Measurements from ENCODE around the gene HOXB5.

The HOXB5 gene

DNA sequence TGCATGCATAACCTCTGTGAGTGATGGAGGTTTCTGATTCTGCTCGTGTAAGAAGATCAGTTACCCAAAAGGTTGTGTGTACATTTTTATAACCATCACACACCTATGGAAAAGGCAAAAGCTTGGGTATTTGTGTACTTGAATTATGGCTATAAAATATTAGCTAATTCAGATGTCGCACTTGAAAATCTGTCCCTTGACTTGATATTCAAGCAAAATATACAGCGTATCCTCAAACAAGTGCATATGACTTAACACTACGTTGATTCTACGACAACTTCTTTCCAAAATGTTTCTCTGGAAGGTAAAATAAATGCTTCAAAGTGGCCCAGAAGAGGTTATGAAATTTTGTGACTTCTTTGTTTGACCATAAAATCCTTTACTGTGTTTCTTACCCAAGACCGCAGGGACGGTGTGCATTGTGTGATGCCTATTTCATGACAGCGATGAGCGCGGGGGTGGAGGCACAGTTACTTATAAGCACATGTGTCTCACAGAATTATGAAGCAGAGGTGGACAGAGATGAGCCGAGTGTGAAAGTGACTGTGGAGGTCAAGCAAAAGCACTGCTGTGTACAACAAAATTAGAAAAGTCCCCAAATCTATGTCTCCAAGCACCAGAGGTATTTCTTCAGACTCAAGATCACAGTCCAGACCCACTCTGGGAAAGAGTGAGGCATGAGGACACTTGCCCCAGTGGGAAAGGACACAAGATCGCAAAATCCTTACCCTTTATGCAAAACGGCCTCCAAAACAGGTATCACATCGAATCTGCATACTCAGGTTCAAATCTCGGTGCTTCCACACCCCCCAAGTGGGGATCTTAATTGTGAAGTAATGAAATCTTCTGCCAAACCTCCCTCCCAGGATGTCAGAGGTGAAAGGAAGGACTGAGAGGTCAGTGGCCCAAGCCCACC lies 36.7 kb upstream of the HOXB5 start:
- no peak for DNase-seq

DNA sequence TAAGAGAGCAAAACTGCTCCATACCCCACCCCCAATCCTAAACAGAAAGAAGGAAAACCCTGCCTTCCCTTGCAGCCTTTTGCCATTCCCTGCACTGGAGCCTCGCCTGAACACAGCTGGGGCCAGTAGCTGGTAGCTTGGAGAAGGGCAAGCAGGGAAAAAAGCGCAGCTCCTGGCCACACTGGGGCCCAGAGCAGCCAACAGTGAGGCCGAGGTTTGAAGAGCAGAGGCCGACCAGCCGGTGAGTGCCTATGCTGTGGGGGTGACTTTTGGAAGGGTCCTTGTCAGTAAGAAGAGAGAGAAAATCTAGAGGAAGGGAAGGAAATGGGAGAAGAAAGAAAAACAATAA lies 35.8 kb upstream of the HOXB5 start:
- no peak for DNase-seq

DNA sequence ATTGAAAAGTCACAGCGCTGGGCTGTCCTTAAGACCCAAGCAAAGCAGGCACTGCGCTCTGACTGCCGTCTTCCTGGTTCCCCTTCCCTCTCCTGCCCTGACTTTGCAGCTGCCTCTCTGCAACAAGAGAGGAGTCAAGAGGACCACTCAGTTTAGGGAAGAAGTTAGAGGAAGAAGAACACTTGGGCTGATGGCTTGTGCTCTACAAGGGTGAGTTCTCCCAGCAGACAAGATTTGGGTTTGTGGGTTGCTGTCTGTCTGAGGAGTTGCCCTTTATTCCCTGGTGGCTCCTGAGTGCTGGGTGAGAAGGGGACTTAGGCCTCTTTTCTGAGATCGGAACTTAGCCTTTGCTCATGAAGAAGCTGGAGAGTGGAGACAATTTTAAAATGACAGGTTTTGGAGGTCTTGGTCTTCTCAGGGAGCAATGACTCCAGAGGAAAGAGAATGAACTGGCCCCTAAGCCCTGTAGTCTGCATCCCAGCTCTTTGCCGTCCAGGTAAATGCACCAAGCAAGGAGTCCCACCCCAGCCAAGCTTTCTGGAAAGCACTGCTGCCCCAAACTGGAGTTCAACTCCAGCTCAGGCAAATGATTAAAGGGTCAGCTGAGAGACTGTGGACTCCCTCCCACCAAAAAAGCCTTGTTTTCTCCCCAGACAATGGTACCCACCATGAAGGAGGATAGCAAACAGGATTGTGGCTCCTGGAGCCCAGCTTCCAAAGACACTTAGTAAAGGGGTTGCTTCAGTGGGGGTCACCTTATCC lies 35.3 kb upstream of the HOXB5 start:
- DNase-seq, result no peak

DNA sequence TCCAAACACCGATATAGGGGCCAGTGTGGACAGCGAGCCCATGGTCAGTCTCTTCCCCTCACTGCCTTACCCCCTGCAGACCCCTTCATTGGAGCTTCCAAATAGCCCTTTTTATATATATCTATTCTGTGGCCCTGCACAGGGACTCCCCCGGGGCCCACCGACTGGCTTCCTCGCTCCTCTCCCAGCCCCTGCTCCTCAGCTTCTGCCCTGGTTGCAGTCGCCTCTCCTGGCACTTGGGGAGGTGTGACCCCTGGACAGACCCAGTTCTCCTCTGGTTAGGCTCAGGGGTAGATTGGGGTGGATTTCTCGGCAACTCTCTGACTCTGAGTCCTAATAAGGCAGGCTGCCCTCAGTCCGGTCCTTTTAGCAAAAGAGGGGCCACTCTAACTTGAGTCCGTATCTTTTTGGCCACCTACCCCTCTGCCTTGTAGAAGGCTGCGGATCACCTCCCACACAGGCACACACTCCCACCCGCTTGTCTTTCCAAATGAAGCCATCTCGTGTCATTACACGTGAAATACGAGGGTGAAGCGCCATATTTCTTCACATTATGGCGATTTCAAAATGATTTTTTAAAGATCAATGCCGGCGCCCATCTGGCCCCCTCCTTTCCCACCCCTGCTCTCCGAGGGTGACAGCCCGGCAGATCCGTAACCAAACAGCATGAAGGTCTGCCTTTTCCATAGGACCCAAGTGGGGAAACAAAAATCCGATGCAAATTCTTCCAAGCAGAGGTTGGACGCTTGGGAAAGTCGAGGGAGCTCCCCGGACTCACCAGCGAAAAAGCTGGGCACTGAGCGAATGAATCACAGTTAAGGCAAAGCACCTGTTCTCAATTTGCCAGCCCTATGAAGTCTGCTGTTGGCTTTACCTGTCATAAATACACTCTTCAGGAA lies 34.3 kb upstream of the HOXB5 start:
- no peak for DNase-seq

DNA sequence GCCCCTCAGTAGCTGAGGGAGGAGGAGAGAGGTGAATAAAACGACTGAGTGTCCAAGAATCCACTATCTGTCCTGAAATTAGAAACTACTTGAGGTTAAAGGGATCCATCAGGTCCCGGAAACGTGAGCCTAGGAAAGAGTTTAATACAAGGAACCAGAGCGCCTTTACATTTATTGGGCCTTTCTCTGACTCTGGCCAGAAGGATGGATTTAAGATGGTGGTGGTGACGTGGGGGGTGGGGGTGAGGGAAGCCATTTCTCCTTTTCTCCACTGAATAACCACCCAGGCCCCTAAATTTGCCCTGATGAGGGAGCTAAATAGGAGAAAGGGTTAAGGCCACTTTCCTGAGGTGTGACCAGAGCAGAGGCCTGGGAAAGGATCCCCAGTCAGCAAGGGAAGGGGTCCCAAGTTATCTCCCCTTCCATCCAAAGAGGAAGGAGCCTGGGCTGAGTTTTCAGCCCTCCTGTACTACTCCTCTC lies 33.6 kb upstream of the HOXB5 start:
- DNase-seq, result no peak

DNA sequence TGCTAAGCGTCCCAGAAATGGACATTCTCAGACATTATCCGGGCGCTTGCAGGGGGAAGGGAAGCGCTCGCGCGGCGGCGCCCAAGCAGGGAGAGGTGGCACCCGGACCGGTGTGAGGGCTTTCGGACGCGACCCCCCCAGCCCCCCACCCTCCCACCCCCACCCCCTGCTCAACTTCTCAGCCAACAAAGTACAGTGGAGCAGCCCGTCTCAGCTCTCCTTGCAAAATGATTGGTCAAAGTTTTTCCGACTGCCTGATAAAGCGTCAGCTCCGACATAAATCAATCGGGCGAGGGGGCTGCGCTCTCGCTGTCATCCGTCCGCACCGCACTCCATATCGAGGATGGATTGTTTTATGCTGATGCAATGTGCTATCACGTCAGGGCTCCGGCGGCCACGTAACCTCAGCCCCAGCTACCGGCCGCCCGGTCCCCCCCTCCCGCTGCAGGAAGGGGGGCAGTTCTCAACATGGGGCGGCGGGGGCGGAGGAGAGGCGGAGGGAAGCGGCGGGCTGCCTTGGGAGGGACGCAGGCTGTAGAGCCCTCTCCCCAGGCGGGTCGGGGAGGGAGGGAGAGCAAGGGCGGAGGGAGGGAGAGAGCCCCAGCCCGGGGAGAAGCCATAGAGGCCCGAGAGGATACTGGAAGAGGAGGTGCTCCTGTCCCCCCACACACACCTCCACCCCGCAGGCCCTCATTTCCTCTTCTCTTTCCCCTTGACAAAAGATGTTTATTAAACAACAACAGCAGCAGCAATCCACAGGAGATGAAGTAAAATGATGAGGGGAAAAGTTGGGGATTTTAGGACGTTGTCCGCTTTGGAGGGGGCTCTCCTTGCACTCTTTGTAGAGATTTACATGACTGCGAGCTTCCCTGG lies 32.9 kb upstream of the HOXB5 start, which contains the start of gene HOXB9:
Gene HOXB9 (minus strand): TSS at position 114 of the 873 bp plus-strand sequence. CDS start 89 bp downstream, at position 25.
- DNase-seq, result no peak

DNA sequence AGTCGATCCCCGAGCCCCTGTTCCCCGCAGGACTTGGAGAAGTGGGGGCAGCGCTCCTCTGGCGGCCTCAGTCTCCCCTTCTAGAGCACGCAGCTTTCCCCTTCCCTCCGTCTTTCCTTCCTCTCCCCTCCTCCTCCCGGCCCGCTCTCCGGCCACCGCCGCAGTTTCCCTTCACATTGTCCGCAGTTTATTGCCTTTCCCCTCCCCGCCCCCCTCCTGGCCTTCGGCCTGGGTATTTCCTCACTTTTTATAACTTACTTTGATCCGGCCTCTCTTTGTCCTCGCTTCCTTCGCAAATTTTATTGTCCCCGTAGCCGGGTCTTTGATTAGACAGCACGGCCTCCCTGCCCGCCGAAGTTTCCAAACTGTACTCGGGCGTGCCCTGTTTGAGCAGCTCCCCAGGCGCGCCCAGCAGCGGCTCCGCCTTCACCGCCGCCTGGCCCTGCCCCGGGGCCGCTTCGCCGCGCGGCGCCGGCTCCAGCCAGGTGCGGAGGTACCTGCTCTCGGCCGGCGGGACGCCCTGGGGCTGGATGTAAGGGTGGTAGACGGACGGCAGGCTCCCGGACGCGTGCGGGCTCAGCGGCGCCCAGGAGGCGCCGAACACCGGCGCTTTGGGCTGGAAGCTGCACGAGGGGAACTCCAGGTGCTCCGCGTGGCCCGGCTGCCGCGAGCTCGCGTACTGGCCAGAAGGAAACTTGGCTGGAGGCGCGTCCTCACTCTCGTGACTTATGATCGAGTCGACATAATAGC lies 32.1 kb upstream of the HOXB5 start:
- no peak for DNase-seq

DNA sequence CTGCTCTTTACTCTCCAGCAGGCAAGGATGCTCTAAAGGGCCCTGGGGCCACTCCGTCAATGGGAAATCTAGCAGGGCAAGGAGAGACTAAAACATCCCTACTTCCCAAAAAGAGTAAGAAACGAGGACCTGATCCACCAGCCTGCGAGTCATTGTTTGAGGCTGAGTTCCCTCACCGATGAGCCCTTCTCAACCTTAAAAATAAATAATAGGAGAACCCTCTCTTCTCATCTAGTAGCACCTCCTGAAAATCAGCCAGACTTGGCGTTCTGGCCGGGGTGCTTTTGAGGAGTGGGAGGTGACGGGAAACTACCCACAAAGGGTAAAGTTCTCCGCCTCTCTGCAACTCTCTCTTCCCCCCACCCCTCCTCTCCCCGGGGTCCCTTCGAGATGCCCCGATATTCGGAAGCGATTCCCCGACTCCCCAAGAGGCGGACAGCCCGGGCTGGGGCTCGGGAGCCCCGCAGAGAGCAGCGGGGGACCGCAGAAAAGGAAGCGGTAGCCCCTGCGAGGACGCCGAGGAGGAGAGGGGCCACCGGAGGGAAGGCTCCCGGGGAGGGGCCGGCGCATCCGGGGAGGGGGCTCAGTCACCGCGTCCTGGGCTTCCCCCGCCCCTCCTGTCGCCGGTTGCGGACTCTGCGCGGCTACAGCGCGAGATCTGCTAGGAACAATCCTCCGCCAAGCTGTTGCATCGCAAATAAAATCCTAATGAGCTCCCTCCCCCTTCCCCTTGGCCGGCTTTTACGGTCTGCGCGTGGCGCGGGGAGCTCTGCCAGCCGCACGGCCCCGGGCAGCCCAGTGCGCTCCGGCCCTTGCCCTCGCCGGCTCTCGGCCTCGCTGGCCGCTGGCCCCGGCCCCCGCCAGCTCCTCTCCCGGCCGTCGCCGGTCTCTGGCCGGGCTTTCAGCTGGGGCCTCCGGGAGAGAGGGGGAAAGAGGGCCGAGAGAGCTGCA lies 31.2 kb upstream of the HOXB5 start:
- peak in 3 of 56 donors; percentile 6 to 8 (median 8) for DNase-seq

DNA sequence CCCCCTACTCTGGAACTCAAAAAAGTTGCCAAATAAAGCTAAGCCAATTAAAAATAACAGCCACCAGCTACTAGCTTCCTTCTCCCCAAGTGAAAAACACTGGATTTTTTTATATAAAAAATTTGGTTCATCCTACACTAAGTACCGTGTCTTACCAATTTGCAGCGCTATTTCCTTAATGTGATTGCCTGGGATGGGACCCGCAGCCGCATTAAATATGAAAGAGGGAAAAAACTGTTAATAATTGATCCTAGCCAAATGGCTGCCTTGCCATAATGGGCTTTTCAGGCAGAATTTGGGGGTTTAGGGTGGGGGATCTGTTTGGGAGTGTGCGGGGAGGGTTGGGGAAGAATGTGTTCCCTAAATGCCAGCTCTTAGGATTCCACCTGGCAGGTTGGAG lies 30.5 kb upstream of the HOXB5 start:
- DNase-seq, result no peak

DNA sequence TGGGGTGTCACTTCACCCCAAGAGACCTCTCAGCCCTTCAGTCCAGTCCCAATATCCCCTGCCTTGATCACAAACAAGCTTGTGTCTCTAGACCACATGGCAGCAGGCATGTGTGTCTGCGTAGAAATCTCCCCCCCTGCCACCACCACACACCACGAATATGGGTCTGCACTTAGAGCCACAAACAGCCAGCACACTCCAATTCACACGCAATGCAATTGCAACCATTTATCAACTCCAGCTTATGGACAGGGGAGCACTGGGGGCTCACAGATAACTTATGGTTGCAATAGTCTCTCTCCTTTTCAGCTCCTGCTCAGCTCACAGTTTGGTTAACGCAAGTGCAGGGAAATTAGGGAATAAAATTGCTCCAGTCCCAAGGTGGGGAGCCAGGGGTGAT lies 30.0 kb upstream of the HOXB5 start:
- DNase-seq, result no peak

DNA sequence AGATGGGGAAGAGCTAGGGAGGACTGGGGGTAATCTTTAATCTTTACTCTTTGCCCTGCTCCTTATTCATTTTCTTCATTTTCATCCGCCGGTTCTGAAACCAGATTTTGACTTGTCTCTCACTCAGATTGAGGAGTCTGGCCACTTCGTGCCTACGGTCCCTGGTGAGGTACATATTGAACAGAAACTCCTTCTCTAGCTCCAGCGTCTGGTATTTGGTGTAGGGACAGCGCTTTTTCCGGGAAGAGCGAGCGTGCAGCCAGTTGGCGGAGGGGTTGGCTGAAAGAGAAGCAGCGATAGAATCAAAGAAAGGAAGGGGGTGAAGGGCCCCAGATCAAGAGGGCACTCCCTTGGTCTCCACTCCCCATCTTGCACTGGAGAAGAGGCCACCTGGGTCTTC lies 29.3 kb upstream of the HOXB5 start:
- no peak for DNase-seq

DNA sequence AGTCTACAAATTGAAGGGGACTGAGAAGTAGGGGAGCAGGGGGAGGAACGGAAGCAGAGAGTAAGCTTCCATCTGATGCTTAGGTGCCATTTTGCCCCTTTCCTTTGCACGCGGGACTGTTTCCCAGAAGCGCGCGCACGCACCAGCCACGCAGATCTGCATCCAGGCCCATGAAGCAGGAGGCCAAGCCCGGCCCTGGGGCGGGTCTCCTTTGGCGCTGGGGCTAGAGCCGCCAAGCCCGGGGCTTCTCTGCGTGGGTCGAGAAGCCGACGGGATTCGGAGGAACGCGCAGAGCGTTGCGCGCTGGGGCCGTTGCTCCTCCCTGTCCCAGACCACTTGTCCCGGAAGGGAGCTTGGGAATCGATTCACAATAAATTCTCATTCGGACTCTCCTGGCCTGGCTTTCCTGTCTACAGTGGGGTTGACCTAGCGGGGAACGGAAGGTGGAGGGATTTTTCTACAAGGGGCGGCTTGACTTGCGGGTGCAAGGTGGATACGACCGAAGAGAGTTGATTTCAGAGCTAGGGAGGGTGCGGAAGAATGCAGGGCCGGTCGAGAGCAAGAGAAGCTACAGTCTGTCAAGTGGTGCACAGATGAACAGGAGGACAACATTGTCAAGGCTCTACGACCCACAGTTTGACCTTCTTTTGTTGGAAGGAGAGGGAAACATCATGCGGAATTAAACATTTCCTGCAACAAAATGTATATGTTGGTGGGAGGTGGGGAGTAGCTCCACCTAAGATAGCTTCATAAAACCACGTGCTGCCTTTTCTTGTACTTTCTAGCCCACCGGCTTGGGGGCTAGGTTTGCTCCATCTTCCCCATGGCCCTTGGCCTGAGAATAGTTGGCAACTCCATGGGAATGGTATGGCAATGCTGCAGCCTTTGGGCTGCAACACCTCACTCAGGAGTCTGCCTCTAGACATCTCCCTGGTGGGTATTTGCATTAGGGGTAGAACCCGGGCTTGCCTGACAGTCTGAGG lies 28.1 kb upstream of the HOXB5 start:
- DNase-seq, result no peak

DNA sequence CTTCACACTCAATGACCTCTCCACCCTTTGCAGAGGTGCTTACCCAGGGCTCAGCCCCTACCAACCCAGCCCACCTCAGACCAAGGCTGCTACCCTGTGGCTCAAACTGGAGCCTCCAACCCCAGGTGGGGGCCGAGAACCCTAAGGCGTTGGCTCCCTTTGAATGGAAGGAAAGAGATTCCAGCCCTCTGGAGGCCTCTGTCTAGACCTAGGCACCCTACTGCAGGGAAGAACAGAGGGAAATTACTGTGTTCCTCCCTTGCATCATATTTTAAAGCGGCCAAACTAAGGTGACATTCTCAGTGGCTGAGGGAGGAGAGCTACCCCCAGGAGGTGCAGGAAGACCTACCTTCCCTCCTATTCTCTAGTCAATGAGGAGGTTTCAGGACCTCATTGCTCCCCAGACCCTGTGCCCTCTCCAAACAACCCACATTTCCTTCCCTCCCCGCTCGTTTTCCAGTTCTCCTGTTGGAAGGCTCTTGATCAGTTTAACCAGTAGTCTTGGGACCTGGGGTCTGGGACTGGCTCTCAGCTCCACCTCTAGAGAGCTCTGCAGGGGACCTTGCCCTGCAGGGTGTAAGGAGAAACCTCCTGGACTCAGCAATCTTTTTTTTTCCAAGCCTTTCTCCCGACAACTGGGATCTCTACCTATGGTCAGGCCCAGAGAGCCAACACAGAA lies 27.0 kb upstream of the HOXB5 start:
- DNase-seq, result no peak

DNA sequence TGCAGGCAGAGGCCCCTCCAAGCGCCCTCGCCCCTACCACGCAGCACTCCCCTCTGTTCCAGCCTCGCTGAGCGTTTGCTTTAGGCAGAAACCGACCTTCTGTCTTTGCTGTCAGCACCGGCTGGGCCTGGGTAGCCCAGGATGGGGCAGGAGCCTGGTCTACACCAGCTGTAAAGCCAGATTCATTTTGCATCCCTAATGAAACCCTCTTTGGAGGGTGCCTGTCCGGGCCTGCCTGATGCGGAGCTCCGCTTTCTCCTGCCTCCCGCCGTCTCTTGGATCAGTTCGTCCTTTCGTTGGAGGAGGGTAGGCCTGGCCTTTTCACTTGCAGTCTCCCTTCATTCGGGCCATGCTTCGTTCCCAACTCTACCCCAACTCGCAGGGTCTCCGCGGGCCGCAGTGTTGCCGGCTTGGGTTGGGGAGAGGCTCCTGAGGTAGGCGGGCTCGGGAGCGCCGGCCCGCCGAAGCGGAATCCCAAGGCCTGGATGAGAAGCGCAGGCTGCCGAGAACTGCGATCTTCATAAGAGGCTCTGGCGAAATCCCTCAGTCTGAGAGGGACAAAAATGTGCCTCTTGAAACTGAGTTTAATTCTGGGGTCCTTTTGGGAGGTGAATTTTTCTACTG lies 26.4 kb upstream of the HOXB5 start:
- no peak for DNase-seq

DNA sequence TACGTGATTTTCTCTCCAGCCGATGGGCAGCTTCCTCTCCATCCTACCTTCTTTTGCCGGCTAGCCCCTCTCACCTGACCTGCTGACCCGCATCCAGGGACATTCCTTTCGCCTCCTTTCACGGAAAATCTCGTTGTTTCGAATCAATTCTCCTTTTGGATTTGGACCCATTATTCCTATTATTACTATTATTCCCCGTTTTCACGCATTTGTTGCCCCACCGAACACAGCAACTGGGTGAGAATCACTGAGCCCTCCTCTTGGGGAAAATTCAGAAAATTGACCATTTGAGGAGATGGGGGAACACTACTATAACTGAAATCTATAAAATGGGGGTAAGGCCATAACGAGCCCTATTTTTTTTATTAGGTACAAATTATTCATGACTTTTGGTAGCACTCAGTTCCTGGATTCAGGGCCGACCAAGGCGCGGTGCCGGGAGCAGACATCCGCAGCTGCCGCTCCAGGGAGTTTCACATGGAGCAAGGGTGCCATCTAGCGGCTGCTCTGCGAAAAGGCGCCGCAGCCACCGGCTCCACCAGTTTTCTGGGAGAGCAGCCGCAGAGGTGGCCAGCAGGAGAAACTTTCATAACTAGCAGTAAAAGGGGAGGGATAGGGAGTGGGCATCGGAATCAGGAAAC lies 24.8 kb upstream of the HOXB5 start:
- DNase-seq, result peak in 54 of 56 donors; percentile 5 to 91 (median 60)
